Astrocyte of the spinal cord (primary cell): ENCODE measurements around the gene SLC51A.
"Not testable (repeated sequence)": the region's sequence is repeated elsewhere in the genome, so short reads cannot be mapped to it uniquely, and the experiment has no call there.

Source experiments
- DNase-seq: peaks from one replicate; pipeline ENCODE4 v3.0.0; 2011; ENCODE audit warnings: low read depth, low spot score
- H3K4me3 ChIP-seq: 2 replicates; pipeline ENCODE4 v1.5.1; 2011; ENCODE audit warnings: low read depth, mild to moderate bottlenecking, low read length, moderate library complexity
- in situ Hi-C: cut with HindIII; loops from 2 replicates; pipeline ENCODE4 v1.10.0; 2017; ENCODE audit warnings: low sequenced_read_pairs
- TF ChIP-seq, protein P1 (sequence below): IDR thresholded peaks from 2 replicates; pipeline ENCODE4 v1.5.1; 2012; ENCODE audit warnings: low read depth, mild to moderate bottlenecking, low read length, inconsistent platforms

Gene SLC51A

DNA sequence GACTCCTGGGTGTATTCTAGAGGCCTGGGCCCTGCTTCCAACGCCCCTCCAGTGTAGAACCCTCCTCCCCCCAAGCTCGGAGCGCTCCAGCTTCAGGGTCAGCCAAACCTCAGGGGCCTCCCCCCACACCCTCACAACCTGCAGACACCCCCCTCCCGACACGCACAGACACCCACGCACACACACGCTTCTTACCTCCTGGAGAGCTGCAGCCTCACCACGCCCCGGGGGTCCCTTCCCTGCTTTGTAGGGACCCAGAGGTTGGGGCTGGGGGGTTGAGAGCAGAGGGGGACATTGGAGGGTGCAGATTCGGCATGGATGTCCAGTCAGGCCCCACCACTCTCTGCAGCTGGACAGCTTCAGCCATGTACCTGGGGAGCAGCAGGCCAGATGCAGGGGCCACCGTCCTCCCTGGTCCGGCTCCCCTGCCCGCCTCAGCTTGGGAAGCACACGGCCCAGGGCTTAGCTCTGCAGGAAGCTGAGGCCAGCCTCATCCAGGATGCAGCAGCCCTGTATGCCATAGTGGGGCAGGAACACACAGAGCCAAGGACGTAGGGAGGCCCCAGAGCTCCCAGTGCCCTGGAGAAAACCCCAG is 18.2 kb upstream of the SLC51A start:
- in situ Hi-C loops = no loop called here
- TF ChIP-seq, protein P1, sequence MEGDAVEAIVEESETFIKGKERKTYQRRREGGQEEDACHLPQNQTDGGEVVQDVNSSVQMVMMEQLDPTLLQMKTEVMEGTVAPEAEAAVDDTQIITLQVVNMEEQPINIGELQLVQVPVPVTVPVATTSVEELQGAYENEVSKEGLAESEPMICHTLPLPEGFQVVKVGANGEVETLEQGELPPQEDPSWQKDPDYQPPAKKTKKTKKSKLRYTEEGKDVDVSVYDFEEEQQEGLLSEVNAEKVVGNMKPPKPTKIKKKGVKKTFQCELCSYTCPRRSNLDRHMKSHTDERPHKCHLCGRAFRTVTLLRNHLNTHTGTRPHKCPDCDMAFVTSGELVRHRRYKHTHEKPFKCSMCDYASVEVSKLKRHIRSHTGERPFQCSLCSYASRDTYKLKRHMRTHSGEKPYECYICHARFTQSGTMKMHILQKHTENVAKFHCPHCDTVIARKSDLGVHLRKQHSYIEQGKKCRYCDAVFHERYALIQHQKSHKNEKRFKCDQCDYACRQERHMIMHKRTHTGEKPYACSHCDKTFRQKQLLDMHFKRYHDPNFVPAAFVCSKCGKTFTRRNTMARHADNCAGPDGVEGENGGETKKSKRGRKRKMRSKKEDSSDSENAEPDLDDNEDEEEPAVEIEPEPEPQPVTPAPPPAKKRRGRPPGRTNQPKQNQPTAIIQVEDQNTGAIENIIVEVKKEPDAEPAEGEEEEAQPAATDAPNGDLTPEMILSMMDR = no peak
- no peak for DNase-seq
- H3K4me3 ChIP-seq = no peak overlapping the region

GRCh38 chr3:196198771-196199753 is 17.3 kb upstream of the SLC51A start:
- TF ChIP-seq, protein P1 = peak; percentile 20
- in situ Hi-C loops = no loop called here
- no peak for DNase-seq
- H3K4me3 ChIP-seq = no peak overlapping the region

GRCh38 chr3:196202516-196202970 is 13.8 kb upstream of the SLC51A start:
- in situ Hi-C loops = no loop called here
- H3K4me3 ChIP-seq = no peak overlapping the region
- TF ChIP-seq, protein P1 = no peak
- peak; percentile 62 for DNase-seq

GRCh38 chr3:196203846-196204245 is 12.5 kb upstream of the SLC51A start:
- no peak overlapping the region for H3K4me3 ChIP-seq
- in situ Hi-C loops = no loop called here
- TF ChIP-seq, protein P1 = no peak
- no peak for DNase-seq

DNA sequence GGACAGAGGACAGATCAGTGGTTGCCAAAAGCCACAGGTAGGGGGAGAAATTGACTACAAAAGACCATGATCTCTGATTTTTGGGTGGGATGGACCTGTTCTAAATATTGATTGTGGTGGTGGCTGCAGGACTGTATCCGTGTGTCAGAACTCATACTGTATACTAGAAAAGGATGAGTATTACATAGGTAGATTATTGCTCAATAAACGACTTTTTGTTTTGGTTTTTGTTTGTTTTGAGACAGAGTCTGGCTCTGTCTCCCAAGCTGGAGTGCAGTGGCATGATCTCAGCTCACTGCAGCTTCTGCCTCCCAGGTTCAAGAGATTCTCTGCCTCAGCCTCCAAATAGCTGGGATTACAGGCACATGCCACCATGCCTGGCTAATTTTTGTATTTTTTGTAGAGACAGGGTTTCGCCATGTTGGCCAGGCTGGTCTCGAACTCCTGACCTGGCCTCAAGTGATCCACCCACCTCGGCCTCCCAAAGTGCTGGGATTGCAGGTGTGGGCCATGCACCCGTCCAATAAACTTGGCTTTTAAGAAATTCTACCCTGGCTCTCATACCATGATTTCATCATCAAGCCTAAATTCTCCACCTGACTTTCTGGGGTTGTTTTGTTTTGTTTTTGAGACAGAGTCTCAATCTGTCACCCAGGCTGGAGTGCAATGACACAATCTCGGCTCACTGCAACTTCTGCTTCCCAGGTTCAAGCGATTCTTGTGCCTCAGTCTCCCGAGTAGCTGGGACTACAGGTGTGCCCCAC is 10.7 kb upstream of the SLC51A start:
- H3K4me3 ChIP-seq, DNase-seq, in situ Hi-C loops: not testable (repeated sequence)

- in situ Hi-C loops = no loop called here
- peak overlapping the region; percentile 40 for H3K4me3 ChIP-seq
- no peak for DNase-seq
- TF ChIP-seq, protein P1 = no peak
Measured at GRCh38 chr3:196207159-196207832, 9.0 kb upstream of the SLC51A start.
